BJ (cell line): ENCODE measurements around the gene ACD. TPM values are rescaled to one million over a fixed set of nuclear protein-coding genes. Genes with fewer than 3 reads are reported as not detected.

Experiments
- CTCF ChIA-PET: fragments of 350-600 bp; formaldehyde crosslinking; extraction: SDS; loops from one replicate; lab custom pipeline; 2021; ENCODE audit warnings: antibody characterized with exemption, inconsistent platforms; lab: Yijun Ruan, JAX
- POLR2A ChIA-PET: fragments of 300-600 bp; sonication (Branson Sonifier 250); formaldehyde crosslinking; extraction: SDS; loops from one replicate; lab custom pipeline; 2021; ENCODE audit warnings: antibody characterized with exemption; lab: Charles Lee
- DNase-seq: peaks from one replicate; pipeline ENCODE4 v3.0.0-alpha.2; 2011; ENCODE audit warnings: low read depth
- H3K27me3 ChIP-seq: 2 replicates; pipeline ENCODE4 v1.6.0; 2011; ENCODE audit warnings: low read length; ENCODE audit not compliant: control insufficient read depth, insufficient read depth
- H3K36me3 ChIP-seq: 2 replicates; pipeline ENCODE4 v1.5.1; 2011; ENCODE audit warnings: low read length; ENCODE audit not compliant: control insufficient read depth, insufficient read depth
- H3K4me3 ChIP-seq: 2 replicates; pipeline ENCODE4 v1.5.1; 2011; ENCODE audit warnings: low read depth, mild to moderate bottlenecking, control low read depth, low read length
- CTCF ChIP-seq: IDR thresholded peaks from 2 replicates; pipeline ENCODE4 v1.5.1; 2011; ENCODE audit warnings: low read depth, mild to moderate bottlenecking, control low read depth, inconsistent platforms, low read length, moderate library complexity; ENCODE audit not compliant: insufficient read depth
- polyA plus RNA-seq: library from polyadenylated mRNA; depleted of rRNA; stranded (reverse); fragments of >200 nt; gene quantifications from 2 replicates; pipeline ENCODE4 v1.2.3, GENCODE V29; 2011

The ACD gene
- polyA plus RNA-seq, 1 experiment: 29.5 TPM

DNA sequence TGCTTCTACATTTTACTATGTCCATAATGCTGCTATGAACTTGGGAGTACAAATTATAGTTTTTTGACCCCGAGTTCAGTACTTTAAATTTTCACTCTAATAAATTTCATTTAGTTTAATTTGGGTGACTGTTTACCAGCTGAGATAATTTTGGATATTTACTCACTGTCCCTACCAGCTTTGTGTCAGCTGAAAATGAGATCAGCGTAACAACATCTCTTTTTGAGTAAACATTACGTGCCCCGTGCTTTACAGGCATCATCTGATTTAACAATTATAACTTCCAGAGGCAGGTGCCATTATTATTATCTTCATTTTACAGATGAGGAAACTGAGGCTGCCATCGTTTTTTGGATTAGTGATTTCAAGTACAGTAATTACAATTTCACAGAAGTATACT is 44.0 kb upstream of the ACD start:
- TF ChIP-seq CTCF: no peak
- POLR2A ChIA-PET: interaction anchor here (0.6 kb wide), 1 partner anchor 11 kb away, joined by 5 read pairs; no protein-coding TSS in a partner anchor
- no peak overlapping the region for H3K4me3 ChIP-seq
- CTCF ChIA-PET: interaction anchor here (0.6 to 1.3 kb wide), 2 partner anchors 112 to 183 kb away, joined by 3 to 5 read pairs; no protein-coding TSS in a partner anchor
- peaks cover 1% of the 10 kb centered on the region; the same call in 1 of the 2 replicates for H3K36me3 ChIP-seq
- no peaks in the 10 kb centered on the region for H3K27me3 ChIP-seq
- DNase-seq: no peak

GRCh38 chr16:67703626-67704025 is 43.6 kb upstream of the ACD start:
- Histone ChIP-seq H3K4me3 (no peak overlapping the region), H3K36me3 (peaks cover 1% of the 10 kb centered on the region; the same call in 1 of the 2 replicates), H3K27me3 (no peaks in the 10 kb centered on the region)
- ChIA-PET POLR2A (interaction anchor here (0.6 kb wide), 1 partner anchor 11 kb away, joined by 5 read pairs; no protein-coding TSS in a partner anchor), CTCF (no interaction called here)
- TF ChIP-seq CTCF: no peak
- DNase-seq: no peak

GRCh38 chr16:67702130-67702529 is 42.1 kb upstream of the ACD start:
- CTCF ChIA-PET: interaction anchor here (1.1 to 1.4 kb wide), 2 partner anchors 10 to 29 kb away, joined by 3 to 4 read pairs; no protein-coding TSS in a partner anchor
- Histone ChIP-seq H3K4me3 (no peak overlapping the region), H3K27me3 (no peaks in the 10 kb centered on the region), H3K36me3 (peaks cover 1% of the 10 kb centered on the region; the same call in 1 of the 2 replicates)
- no peak for DNase-seq
- POLR2A ChIA-PET: no interaction called here
- TF ChIP-seq CTCF: no peak

DNA sequence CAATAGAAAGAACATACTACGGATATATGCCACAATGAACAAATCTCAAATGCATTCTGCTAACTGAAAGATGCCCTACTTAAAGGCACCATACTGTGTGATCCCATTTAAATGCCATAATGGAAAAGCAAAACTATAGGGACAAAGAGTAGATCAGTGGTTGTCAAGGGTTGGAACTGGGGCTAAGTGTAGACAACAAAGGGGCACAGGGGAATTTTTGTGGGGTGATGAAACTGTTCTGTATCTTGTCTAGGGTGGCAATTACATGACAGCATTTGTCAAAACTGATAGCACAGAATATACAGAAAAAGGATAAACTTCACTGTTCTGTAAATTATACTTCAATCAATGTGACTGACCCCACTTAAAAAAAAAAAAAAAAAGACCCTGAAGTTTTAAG is 41.4 kb upstream of the ACD start:
- TF ChIP-seq CTCF: no peak
- DNase-seq: no peak
- CTCF ChIA-PET: interaction anchor here (1.1 to 1.4 kb wide), 2 partner anchors 9 to 29 kb away, joined by 3 to 4 read pairs; no protein-coding TSS in a partner anchor
- no peaks in the 10 kb centered on the region for H3K27me3 ChIP-seq
- no peak overlapping the region for H3K4me3 ChIP-seq
- POLR2A ChIA-PET: no interaction called here
- peaks cover 1% of the 10 kb centered on the region; the same call in 1 of the 2 replicates for H3K36me3 ChIP-seq

DNA sequence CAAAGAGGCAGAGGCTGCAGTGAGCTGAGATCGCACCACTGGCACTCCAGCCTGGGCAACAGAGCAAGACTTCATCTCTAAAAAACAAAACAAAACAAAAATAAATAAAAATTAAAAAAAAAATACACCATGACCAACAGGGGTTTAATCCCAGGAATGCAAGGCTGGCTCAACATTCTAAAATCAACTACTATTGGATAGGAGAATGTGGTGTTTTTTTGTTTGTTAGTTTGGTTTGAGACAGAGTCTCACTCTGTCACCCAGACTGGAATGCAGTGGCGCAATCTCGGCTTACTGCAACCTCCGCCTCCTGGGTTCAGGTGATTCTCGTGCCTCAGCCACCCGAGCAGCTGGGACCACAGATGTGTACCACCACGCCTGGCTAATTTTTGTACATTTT is 39.2 kb upstream of the ACD start:
- TF ChIP-seq CTCF: no peak
- H3K27me3 ChIP-seq: no peaks in the 10 kb centered on the region
- POLR2A ChIA-PET: no interaction called here
- no peak overlapping the region for H3K4me3 ChIP-seq
- DNase-seq: no peak
- H3K36me3 ChIP-seq: peaks cover 1% of the 10 kb centered on the region; the same call in 1 of the 2 replicates
- CTCF ChIA-PET: interaction anchor here (0.6 to 1.0 kb wide), 2 partner anchors 208 to 218 kb away, joined by 3 read pairs; partner anchors contain the start of gene ATP6V0D1
